GM23338 (cell line): ENCODE data around the gene GPR119. TPM values are rescaled to one million over a fixed set of nuclear protein-coding genes. Genes with fewer than 3 reads are reported as not detected.

Experiments used
- ATAC-seq: fragments of 200-7000 bp; cut with Tn5 transposase; 3 replicates; pipeline ENCODE4 v1.9.1; 2020
- DNase-seq: peaks from one replicate; pipeline ENCODE4 v3.0.0-alpha.2; 2015; ENCODE audit warnings: low spot score
- H2AFZ ChIP-seq: fragments of 200-600 bp; sonication (generic); 2 replicates; pipeline ENCODE4 v1.8.0; 2016; ENCODE audit warnings: antibody characterized with exemption, mild to moderate bottlenecking, moderate library complexity
- H3F3A ChIP-seq: fragments of 200-600 bp; sonication (generic); replicated peaks from 2 replicates; pipeline ENCODE4 v1.8.0; 2017; ENCODE audit warnings: antibody characterized with exemption, mixed run types, low read depth
- H3K27ac ChIP-seq: fragments of 200-600 bp; sonication (generic); 2 replicates; pipeline ENCODE4 v1.6.1; 2016; ENCODE audit warnings: low read depth
- H3K27me3 ChIP-seq: fragments of 200-600 bp; sonication (generic); 2 replicates; pipeline ENCODE4 v1.8.0; 2016; ENCODE audit warnings: mild to moderate bottlenecking, mixed run types, moderate library complexity; ENCODE audit not compliant: insufficient read depth
- H3K36me3 ChIP-seq: fragments of 200-600 bp; sonication (generic); 2 replicates; pipeline ENCODE4 v1.8.0; 2016; ENCODE audit warnings: mild to moderate bottlenecking; ENCODE audit not compliant: insufficient read depth
- H3K4me1 ChIP-seq: fragments of 200-600 bp; sonication (generic); 2 replicates; pipeline ENCODE4 v1.8.0; 2016; ENCODE audit warnings: mild to moderate bottlenecking, moderate library complexity; ENCODE audit not compliant: insufficient read depth
- H3K4me2 ChIP-seq: fragments of 200-600 bp; sonication (generic); 2 replicates; pipeline ENCODE4 v1.7.1; 2017; ENCODE audit warnings: mixed run types
- H3K4me3 ChIP-seq: fragments of 200-600 bp; sonication (generic); 2 replicates; pipeline ENCODE4 v1.6.1; 2016; ENCODE audit warnings: mixed run types
- H3K79me2 ChIP-seq: fragments of 200-600 bp; sonication (generic); replicated peaks from 2 replicates; pipeline ENCODE4 v1.8.0; 2017; ENCODE audit warnings: mild to moderate bottlenecking; ENCODE audit not compliant: insufficient read depth
- H3K9me2 ChIP-seq: fragments of 200-600 bp; sonication (generic); 2 replicates; pipeline ENCODE4 v1.8.0; 2017; ENCODE audit not compliant: insufficient read depth
- H4K20me1 ChIP-seq: fragments of 200-600 bp; sonication (generic); replicated peaks from 2 replicates; pipeline ENCODE4 v1.8.0; 2017; ENCODE audit warnings: mild to moderate bottlenecking; ENCODE audit not compliant: insufficient read depth
- H3K27ac Mint-ChIP-seq: 2 replicates; pipeline ENCODE4 v1.8.0; 2020; ENCODE audit warnings: inconsistent platforms, mild to moderate bottlenecking, moderate library complexity, mixed read lengths
- H3K27me3 Mint-ChIP-seq: 3 replicates; pipeline ENCODE4 v1.8.0; 2022; ENCODE audit warnings: low read depth, mild to moderate bottlenecking, moderate library complexity, mixed read lengths, inconsistent platforms; ENCODE audit not compliant: insufficient read depth, poor library complexity
- H3K36me3 Mint-ChIP-seq: 3 replicates; pipeline ENCODE4 v1.8.0; 2021; ENCODE audit warnings: low read depth, mild to moderate bottlenecking, inconsistent platforms, moderate library complexity, mixed read lengths
- H3K4me1 Mint-ChIP-seq: 3 replicates; pipeline ENCODE4 v1.8.0; 2020; ENCODE audit warnings: mild to moderate bottlenecking, inconsistent platforms, mixed read lengths
- H3K4me3 Mint-ChIP-seq: 3 replicates; pipeline ENCODE4 v1.8.0; 2021; ENCODE audit warnings: moderate library complexity, mild to moderate bottlenecking, inconsistent platforms, mixed read lengths
- H3K9me3 Mint-ChIP-seq: 3 replicates; pipeline ENCODE4 v1.8.0; 2020; ENCODE audit warnings: moderate library complexity, mild to moderate bottlenecking, inconsistent platforms, mixed read lengths
- EZH2 ChIP-seq: fragments of 200-600 bp; sonication (generic); IDR thresholded peaks from one replicate; pipeline ENCODE4 v1.8.0; 2017; ENCODE audit warnings: antibody characterized with exemption, mild to moderate bottlenecking, low read depth; ENCODE audit not compliant: unreplicated experiment
- EZH2phosphoT487 ChIP-seq: fragments of 200-600 bp; sonication (generic); IDR thresholded peaks from one replicate; pipeline ENCODE4 v1.8.1; 2018; ENCODE audit warnings: antibody characterized with exemption; ENCODE audit not compliant: unreplicated experiment
- POLR2AphosphoS5 ChIP-seq: IDR thresholded peaks from 2 replicates; pipeline ENCODE4 v1.6.1; 2016; ENCODE audit warnings: antibody characterized with exemption, low read depth
- ZNF331 ChIP-seq: fragments of 250-450 bp; sonication (Bioruptor Pico); IDR thresholded peaks from 2 replicates; pipeline ENCODE4 v1.5.0; 2020; ENCODE audit warnings: low read depth, mild to moderate bottlenecking, moderate library complexity
- polyA plus RNA-seq: library from polyadenylated mRNA; unstranded; fragments of >200 nt; fragmentation: Nextera tagmentation; extraction: Ambion mirVana; gene quantifications from 2 replicates; pipeline ENCODE4 v1.2.1, GENCODE V29; 2016
- total RNA-seq: library from RNA; depleted of rRNA; stranded (reverse); fragments of >200 nt; shearing (Covaris generic); gene quantifications from 2 replicates; pipeline ENCODE4 v1.2.3, GENCODE V29; 2014
- TF ChIP-seq, protein P1 (sequence below): IDR thresholded peaks from 2 replicates; pipeline ENCODE4 v1.6.1; 2016; ENCODE audit warnings: antibody characterized with exemption
- TF ChIP-seq, protein P2 (sequence below): fragments of 250-450 bp; sonication (Bioruptor Pico); IDR thresholded peaks from 2 replicates; pipeline ENCODE4 v1.5.0; 2020; ENCODE audit warnings: mild to moderate bottlenecking, moderate library complexity

The GPR119 gene
- total and polyA plus RNA-seq, 2 experiments from 2014 or later: not detected

DNA sequence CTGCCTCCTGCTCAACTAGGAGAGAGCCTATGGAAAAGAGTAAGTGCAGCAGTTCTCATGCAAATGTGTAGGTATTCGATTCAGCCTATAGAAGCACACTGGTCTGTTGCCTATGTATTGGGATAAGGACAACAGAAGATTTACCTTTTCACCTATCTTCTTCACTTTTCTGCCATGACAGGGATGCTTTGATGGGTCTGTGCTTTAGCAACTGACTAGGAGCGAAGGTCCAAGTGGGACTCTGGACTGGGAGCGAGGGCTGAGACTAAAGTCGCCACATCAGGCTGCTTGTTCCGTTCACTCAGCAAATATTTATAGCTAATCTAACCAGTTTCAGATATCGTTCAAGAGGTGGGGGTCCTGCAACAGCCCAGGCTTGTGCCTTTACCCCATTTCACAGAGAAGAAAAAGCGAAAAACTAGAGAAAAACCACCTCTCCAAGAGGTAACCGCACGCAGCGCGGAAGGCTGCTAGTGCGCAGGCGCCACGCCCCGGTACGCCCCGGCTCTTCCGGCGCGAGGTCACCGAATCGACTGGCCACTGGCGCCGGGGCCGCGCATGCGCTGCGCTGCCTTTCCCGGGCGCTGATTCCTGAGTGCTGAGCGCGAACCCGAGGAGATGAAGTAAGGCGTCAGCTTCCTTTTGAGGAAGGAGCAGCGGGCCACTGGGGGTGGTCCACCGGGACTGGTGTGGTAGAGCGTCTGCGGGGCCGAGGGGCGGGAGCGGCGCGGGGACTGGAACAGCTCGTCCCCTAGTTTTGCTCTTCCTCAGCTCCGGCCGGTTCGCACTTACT is 16.1 kb upstream of the GPR119 start, which contains the start of gene RBMX2:
TSS of gene RBMX2 (plus strand) at position 573 of the 793 bp plus-strand sequence. CDS start at position 619, 46 bp downstream.
- Mint-ChIP-seq H3K36me3 (peaks cover 9% of the 10 kb centered on the region; the same call in 2 of the 3 replicates), H3K27ac (peak within 1 kb of the TSS; percentile 94), H3K9me3 (no peaks in the 10 kb centered on the region), H3K4me1 (no peaks in the 10 kb centered on the region), H3K4me3 (peak within 1 kb of the TSS; percentile 91), H3K27me3 (peaks cover 7% of the 10 kb centered on the region)
- Histone ChIP-seq H3K36me3 (no peaks in the 10 kb centered on the region), H3K4me1 (no peaks in the 10 kb centered on the region), H3K9me2 (no peaks in the 10 kb centered on the region), H3K79me2 (peaks cover 11% of the 10 kb centered on the region), H3K27me3 (no peaks in the 10 kb centered on the region), H3F3A (no peaks in the 10 kb centered on the region), H3K4me3 (peak within 1 kb of the TSS; percentile 79), H3K4me2 (peak within 1 kb of the TSS; percentile 89), H4K20me1 (no peaks in the 10 kb centered on the region), H3K27ac (peak within 1 kb of the TSS; percentile 78; the same call in 1 of the 2 replicates), H2AFZ (peak within 1 kb of the TSS; percentile 91)
- TF ChIP-seq EZH2phosphoT487 (no peak), ZNF331 (CRISPR knock-in tag) (no peak), POLR2AphosphoS5 (peak; percentile 68), EZH2 (no peak)
- TF ChIP-seq, protein P1, sequence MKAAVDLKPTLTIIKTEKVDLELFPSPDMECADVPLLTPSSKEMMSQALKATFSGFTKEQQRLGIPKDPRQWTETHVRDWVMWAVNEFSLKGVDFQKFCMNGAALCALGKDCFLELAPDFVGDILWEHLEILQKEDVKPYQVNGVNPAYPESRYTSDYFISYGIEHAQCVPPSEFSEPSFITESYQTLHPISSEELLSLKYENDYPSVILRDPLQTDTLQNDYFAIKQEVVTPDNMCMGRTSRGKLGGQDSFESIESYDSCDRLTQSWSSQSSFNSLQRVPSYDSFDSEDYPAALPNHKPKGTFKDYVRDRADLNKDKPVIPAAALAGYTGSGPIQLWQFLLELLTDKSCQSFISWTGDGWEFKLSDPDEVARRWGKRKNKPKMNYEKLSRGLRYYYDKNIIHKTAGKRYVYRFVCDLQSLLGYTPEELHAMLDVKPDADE: no peak
- TF ChIP-seq, protein P2, sequence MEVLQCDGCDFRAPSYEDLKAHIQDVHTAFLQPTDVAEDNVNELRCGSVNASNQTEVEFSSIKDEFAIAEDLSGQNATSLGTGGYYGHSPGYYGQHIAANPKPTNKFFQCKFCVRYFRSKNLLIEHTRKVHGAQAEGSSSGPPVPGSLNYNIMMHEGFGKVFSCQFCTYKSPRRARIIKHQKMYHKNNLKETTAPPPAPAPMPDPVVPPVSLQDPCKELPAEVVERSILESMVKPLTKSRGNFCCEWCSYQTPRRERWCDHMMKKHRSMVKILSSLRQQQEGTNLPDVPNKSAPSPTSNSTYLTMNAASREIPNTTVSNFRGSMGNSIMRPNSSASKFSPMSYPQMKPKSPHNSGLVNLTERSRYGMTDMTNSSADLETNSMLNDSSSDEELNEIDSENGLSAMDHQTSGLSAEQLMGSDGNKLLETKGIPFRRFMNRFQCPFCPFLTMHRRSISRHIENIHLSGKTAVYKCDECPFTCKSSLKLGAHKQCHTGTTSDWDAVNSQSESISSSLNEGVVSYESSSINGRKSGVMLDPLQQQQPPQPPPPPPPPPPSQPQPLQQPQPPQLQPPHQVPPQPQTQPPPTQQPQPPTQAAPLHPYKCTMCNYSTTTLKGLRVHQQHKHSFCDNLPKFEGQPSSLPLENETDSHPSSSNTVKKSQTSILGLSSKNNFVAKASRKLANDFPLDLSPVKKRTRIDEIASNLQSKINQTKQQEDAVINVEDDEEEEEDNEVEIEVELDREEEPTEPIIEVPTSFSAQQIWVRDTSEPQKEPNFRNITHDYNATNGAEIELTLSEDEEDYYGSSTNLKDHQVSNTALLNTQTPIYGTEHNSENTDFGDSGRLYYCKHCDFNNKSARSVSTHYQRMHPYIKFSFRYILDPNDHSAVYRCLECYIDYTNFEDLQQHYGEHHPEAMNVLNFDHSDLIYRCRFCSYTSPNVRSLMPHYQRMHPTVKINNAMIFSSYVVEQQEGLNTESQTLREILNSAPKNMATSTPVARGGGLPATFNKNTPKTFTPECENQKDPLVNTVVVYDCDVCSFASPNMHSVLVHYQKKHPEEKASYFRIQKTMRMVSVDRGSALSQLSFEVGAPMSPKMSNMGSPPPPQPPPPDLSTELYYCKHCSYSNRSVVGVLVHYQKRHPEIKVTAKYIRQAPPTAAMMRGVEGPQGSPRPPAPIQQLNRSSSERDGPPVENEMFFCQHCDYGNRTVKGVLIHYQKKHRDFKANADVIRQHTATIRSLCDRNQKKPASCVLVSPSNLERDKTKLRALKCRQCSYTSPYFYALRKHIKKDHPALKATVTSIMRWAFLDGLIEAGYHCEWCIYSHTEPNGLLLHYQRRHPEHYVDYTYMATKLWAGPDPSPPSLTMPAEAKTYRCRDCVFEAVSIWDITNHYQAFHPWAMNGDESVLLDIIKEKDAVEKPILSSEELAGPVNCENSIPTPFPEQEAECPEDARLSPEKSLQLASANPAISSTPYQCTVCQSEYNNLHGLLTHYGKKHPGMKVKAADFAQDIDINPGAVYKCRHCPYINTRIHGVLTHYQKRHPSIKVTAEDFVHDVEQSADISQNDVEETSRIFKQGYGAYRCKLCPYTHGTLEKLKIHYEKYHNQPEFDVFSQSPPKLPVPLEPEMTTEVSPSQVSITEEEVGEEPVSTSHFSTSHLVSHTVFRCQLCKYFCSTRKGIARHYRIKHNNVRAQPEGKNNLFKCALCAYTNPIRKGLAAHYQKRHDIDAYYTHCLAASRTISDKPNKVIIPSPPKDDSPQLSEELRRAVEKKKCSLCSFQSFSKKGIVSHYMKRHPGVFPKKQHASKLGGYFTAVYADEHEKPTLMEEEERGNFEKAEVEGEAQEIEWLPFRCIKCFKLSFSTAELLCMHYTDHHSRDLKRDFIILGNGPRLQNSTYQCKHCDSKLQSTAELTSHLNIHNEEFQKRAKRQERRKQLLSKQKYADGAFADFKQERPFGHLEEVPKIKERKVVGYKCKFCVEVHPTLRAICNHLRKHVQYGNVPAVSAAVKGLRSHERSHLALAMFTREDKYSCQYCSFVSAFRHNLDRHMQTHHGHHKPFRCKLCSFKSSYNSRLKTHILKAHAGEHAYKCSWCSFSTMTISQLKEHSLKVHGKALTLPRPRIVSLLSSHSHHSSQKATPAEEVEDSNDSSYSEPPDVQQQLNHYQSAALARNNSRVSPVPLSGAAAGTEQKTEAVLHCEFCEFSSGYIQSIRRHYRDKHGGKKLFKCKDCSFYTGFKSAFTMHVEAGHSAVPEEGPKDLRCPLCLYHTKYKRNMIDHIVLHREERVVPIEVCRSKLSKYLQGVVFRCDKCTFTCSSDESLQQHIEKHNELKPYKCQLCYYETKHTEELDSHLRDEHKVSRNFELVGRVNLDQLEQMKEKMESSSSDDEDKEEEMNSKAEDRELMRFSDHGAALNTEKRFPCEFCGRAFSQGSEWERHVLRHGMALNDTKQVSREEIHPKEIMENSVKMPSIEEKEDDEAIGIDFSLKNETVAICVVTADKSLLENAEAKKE: no peak
- peak; percentile 93 for ATAC-seq
- peak; percentile 76 for DNase-seq
